NB4 (cell line): ENCODE data around the gene GPC5.
"Not testable (repeated sequence)": the region's sequence is repeated elsewhere in the genome, so short reads cannot be mapped to it uniquely, and the experiment has no call there.

Experiments
- DNase-seq: peaks from one replicate; pipeline ENCODE4 v3.0.0; 2010; ENCODE audit warnings: low read depth
- H3K4me3 ChIP-seq: one replicate; pipeline ENCODE4 v1.5.1; 2011; ENCODE audit warnings: mild to moderate bottlenecking, low read depth, low read length, moderate library complexity
- MYC ChIP-seq: IDR thresholded peaks from 2 replicates; pipeline ENCODE4 v1.6.1; 2011; ENCODE audit warnings: low read depth, low read length
- POLR2A ChIP-seq: IDR thresholded peaks from 2 replicates; pipeline ENCODE4 v1.6.1; 2011; ENCODE audit warnings: mild to moderate bottlenecking; ENCODE audit not compliant: insufficient read length; ENCODE audit errors: extremely low read depth
- TF ChIP-seq, protein P1 (sequence below): IDR thresholded peaks from one replicate; pipeline ENCODE4 v1.5.1; 2012; ENCODE audit warnings: low read depth, low read length
- TF ChIP-seq, protein P2 (sequence below): IDR thresholded peaks from 2 replicates; pipeline ENCODE4 v1.6.1; 2011; ENCODE audit warnings: low read depth, low read length

Gene GPC5

DNA sequence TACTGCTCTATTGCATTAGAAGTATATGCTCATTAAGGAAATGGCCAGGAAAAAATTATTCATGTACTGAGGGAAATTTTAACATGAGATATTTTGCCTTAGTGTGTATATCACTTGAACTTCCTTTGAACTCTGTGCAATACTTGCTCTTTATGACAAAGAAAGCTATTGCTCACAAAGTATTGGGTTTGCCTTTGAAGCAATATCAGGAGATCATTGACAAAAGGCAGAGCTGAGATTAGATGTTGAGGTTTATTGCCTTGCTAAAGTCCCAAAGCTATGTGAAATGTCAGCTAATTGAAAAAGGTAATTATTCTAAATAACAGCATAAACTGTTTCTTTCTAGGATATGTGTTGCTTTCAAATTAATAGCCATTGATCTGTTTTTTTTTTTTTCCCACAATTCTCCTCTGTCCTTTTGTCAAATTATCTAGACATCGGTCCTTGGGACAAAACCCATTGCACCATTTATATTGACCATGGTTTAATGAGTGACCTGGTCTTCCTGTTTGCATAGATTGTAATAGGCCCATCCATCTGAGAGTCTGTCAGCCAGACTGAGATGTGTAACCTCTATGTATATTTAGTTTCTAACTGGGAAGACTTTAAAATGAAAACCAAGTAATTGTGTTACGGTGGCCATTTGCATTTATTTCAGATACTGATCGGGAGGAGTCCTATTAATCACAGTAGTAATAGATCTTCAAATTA, 1075.5 kb downstream of the GPC5 start:
- no peak for TF ChIP-seq MYC
- TF ChIP-seq, protein P1, sequence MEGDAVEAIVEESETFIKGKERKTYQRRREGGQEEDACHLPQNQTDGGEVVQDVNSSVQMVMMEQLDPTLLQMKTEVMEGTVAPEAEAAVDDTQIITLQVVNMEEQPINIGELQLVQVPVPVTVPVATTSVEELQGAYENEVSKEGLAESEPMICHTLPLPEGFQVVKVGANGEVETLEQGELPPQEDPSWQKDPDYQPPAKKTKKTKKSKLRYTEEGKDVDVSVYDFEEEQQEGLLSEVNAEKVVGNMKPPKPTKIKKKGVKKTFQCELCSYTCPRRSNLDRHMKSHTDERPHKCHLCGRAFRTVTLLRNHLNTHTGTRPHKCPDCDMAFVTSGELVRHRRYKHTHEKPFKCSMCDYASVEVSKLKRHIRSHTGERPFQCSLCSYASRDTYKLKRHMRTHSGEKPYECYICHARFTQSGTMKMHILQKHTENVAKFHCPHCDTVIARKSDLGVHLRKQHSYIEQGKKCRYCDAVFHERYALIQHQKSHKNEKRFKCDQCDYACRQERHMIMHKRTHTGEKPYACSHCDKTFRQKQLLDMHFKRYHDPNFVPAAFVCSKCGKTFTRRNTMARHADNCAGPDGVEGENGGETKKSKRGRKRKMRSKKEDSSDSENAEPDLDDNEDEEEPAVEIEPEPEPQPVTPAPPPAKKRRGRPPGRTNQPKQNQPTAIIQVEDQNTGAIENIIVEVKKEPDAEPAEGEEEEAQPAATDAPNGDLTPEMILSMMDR: no peak
- TF ChIP-seq POLR2A: no peak
- TF ChIP-seq, protein P2, sequence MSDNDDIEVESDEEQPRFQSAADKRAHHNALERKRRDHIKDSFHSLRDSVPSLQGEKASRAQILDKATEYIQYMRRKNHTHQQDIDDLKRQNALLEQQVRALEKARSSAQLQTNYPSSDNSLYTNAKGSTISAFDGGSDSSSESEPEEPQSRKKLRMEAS: no peak
- H3K4me3 ChIP-seq: no peak overlapping the region
- no peak for DNase-seq

DNA sequence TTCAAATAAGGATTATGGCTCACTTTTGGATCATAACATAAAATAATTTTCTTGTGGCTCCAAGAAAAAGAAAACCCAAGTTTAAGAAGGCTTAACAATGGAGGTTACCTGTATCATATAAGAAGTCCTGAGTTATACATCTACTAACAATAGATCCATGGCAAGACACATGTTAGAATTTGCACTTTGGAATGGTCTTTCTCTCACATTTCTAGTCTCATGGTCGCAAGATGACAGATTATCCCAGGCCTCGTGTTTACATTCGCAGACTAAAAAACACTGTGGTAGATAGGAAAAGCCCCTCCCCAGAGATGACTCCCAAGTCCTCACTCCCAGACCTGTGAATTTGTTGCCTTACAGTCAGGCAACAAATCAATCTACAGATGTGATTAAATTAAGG, 1082.0 kb downstream of the GPC5 start:
- TF ChIP-seq MYC: no peak
- TF ChIP-seq, protein P2: no peak
- TF ChIP-seq, protein P1: no peak
- no peak for TF ChIP-seq POLR2A
- H3K4me3 ChIP-seq: no peak overlapping the region
- DNase-seq: no peak

DNA sequence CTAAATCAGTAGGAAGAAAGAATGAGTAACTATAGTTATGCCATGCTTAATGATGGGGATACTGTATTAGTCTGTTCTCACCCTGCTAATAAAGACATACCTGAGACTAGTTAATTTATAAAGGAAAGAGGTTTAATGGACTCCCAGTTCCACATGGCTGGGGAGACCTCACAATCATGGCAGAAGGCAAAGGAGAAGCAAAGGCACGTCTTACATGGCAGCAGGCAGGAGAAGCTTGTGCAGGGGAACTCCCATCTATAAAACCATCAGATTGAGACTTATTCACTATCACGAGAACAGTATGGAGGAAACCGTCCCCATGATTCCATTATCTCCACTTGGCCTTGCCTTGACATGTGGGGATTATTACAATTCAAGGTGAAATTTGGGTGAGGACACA, 1084.4 kb downstream of the GPC5 start:
- not testable (repeated sequence) for H3K4me3 ChIP-seq, DNase-seq

DNA sequence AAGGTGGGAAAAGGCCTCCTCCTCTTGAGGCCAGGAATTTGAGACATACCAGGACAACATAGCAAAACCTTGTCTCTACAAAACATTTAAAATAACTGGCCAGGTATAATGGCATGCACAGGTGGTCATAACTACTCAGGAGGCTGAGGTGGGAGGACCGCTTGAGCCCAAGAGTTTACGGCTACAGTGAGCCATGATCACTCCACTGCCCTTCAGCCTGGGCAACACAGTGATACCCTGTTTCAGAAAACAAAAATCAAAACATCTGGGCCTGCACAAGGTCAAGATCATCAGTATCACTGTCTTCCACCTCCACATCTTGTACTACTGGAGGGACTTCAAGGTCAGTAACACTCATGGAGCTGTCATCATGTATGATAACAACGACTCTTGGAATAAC, 1085.5 kb downstream of the GPC5 start:
- H3K4me3 ChIP-seq: no peak overlapping the region
- no peak for DNase-seq
- TF ChIP-seq MYC (no peak), POLR2A (no peak)
- TF ChIP-seq, protein P2: no peak
- TF ChIP-seq, protein P1: no peak

DNA sequence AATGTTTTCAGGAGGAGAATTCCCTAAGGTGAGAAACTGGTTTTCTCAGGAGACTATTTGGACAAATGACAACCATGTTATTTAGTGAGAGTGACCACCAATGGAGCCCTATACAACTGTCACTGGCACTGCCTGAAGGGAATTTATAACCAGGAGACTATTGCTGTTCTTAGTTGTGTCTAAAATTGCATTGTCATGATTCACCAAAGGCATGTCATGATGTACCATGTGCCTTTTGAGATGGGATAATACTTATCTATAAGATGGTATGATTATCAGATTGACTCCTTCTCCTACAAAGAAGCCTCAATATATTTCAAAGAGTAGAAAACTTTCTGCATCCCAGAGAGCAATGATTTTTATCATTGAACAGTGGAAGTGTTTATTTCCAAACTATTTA, 1088.8 kb downstream of the GPC5 start:
- TF ChIP-seq, protein P1: no peak
- no peak for TF ChIP-seq POLR2A
- TF ChIP-seq, protein P2: no peak
- TF ChIP-seq MYC: no peak
- no peak for DNase-seq
- no peak overlapping the region for H3K4me3 ChIP-seq

DNA sequence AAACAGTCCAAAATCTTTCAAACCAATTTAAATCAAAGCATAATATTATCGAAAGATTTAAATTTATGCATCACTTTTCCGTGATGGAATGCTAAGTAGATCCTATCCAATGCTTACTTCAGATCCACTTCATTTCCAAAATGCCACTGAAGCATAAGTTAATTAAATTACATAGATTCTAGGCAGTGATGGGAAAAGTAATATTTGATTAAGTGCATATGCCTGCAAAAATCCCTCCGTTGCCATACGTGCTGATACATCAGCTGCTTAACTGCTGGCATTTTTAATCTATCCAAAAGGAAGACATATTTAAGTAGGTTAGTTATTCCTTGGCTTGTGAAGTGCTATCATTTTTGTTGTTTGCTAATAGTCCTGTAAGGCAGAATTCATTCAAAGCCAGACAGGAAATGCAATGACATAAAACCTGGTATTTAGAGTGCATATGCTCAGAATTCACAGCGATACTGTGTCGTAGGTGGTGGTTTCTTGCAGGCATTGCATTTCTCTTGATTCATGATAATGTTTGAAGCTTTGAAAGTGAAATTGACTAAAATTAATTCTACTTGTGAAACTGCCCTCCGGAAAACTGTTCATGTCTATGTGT, 1089.9 kb downstream of the GPC5 start:
- no peak for DNase-seq
- TF ChIP-seq, protein P2: no peak
- no peak overlapping the region for H3K4me3 ChIP-seq
